Measurements from ENCODE around the gene NKX6-2. TPM values are rescaled to one million over a fixed set of nuclear protein-coding genes. Genes with fewer than 3 reads are reported as not detected.
A peak's percentile ranks its signal among the peaks of the same experiment; 100 is the strongest.

NKX6-2 gene
- total and polyA plus RNA-seq, 2 experiments from 2014 or later, result 2.6 TPM; not detected in 1

DNA sequence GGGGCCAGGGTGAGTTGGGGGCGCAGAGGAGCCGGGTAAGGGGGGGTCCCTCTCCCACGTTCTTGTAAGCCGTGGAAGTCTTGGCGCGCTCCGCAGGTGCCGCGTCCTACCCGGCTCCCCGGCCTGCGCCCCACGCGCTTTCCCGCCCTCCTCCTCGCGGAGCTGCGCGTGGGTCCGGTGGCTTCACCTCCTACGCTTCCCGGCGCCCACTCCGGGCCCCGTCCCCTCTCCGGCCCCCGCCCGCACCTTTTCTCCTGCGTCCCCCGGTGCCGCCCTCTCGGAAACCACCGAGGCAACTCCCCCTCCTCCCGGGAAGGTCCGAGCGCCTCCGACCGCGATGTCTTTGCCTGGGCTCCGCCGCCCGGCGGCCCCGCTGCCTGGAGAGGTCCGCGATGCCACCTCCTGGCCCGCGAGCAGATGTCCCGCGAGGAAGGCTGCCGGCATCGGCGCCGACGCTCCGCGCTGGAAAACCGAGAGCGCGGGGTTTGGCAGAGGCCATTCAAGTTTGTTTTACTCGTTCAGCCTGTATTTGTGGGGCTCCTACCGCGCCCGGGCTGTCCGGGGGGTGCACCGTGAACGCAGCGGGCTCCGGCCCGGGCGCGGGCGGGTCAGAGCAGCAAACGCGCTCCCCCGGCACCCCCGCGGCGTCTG lies 2.4 kb upstream of the NKX6-2 start:
- H3K27me3 ChIP-seq (replicated peaks; ENCODE audit: insufficient read depth), result peaks cover 40% of the 10 kb centered on the region
- H3K36me3 ChIP-seq (ENCODE audit: low read depth), result no peaks in the 10 kb centered on the region
- no peak overlapping the region for H3K4me2 ChIP-seq (ENCODE audit: unreplicated experiment)
- H3K4me1 ChIP-seq (ENCODE audit: insufficient read depth), result no peaks in the 10 kb centered on the region
- no peaks in the 10 kb centered on the region for H3F3A ChIP-seq (ENCODE audit: insufficient read depth)
- no peaks in the 10 kb centered on the region for H3K9me2 ChIP-seq (ENCODE audit: insufficient read depth)
- in situ Hi-C loops (cut with MboI), result no loop called here
- H3K79me2 ChIP-seq (ENCODE audit: insufficient read depth), result no peaks in the 10 kb centered on the region
- no peaks in the 10 kb centered on the region for H3K9me3 ChIP-seq (ENCODE audit: low read depth)
- no peak overlapping the region for H3K27ac ChIP-seq
- DNase-seq, result peak; percentile 41
- TF ChIP-seq EZH2 (IDR thresholded peaks at IDR 0.05; ENCODE audit: insufficient read depth, poor library complexity, severe bottlenecking), result no peak
- TF ChIP-seq EZH2phosphoT487 (IDR thresholded peaks at IDR 0.05; ENCODE audit: insufficient read depth, low read depth), result 0 out of 2 replicates have a peak, but pooled peaks have one; percentile 12
- WGBS, 2 experiments (ENCODE audit: low coverage in 1 of 2, low lambda C conversion rate in 2 of 2, missing lambda C conversion rate in 2 of 2), result 2% methylated on average over 49 to 73 of the region's 79 CpGs
- no peak overlapping the region for H3K4me3 ChIP-seq
- no peak overlapping the region for H2AFZ ChIP-seq
- no peak overlapping the region for H3K9ac ChIP-seq
- no peaks in the 10 kb centered on the region for H4K20me1 ChIP-seq (ENCODE audit: insufficient read depth)

DNA sequence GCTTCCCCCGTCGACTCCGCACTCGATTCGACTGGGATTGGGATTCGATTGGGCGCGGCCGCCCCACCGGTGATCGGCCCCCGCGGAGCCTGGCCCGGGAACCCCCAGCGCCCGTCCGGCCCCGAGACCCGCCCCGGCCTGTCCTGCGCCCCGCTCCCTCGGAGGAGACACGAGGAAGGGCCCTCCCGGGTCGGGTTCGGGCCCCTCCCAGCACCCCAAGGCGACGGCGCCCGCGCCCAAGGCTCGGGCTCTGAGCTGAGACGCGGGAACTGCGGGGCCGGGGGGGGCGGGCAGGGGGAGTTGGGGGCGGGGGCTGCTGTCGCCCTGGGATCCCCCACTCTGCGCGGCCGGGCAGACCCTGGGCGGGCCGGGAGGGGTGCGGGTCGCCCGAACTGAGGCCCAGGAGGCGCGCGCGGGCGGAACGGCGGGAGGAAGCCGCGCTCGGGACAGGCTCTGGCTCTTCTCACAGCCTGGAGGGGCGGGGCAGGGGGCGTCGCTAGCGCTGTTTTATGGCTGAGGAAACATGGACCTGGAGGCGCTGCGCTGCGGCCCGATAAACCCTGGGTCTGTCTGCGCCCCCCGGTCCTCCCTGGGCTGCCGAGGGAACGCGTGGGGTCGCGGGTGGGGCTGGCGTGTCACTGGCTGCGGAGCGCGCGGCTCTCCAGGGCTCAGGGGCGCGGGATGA lies 1.7 kb upstream of the NKX6-2 start:
- H3K4me2 ChIP-seq (ENCODE audit: unreplicated experiment), result no peak overlapping the region
- H3K4me3 ChIP-seq, result no peak overlapping the region
- no peaks in the 10 kb centered on the region for H3K36me3 ChIP-seq (ENCODE audit: low read depth)
- H3K9me2 ChIP-seq (ENCODE audit: insufficient read depth), result no peaks in the 10 kb centered on the region
- no peaks in the 10 kb centered on the region for H3K79me2 ChIP-seq (ENCODE audit: insufficient read depth)
- no peaks in the 10 kb centered on the region for H4K20me1 ChIP-seq (ENCODE audit: insufficient read depth)
- 3 to 8% methylated on average over 29 to 75 of the region's 80 CpGs for WGBS, 2 experiments (ENCODE audit: low coverage in 1 of 2, low lambda C conversion rate in 2 of 2, missing lambda C conversion rate in 2 of 2)
- no peak overlapping the region for H2AFZ ChIP-seq
- TF ChIP-seq EZH2 (IDR thresholded peaks at IDR 0.05; ENCODE audit: insufficient read depth, poor library complexity, severe bottlenecking) (no peak), EZH2phosphoT487 (IDR thresholded peaks at IDR 0.05; ENCODE audit: insufficient read depth, low read depth) (no peak)
- in situ Hi-C loops (cut with MboI), result no loop called here
- H3K27me3 ChIP-seq (replicated peaks; ENCODE audit: insufficient read depth), result peaks cover 40% of the 10 kb centered on the region
- no peak for DNase-seq
- H3K9ac ChIP-seq, result no peak overlapping the region
- no peaks in the 10 kb centered on the region for H3K9me3 ChIP-seq (ENCODE audit: low read depth)
- H3K27ac ChIP-seq, result no peak overlapping the region
- H3F3A ChIP-seq (ENCODE audit: insufficient read depth), result no peaks in the 10 kb centered on the region
- H3K4me1 ChIP-seq (ENCODE audit: insufficient read depth), result no peaks in the 10 kb centered on the region

DNA sequence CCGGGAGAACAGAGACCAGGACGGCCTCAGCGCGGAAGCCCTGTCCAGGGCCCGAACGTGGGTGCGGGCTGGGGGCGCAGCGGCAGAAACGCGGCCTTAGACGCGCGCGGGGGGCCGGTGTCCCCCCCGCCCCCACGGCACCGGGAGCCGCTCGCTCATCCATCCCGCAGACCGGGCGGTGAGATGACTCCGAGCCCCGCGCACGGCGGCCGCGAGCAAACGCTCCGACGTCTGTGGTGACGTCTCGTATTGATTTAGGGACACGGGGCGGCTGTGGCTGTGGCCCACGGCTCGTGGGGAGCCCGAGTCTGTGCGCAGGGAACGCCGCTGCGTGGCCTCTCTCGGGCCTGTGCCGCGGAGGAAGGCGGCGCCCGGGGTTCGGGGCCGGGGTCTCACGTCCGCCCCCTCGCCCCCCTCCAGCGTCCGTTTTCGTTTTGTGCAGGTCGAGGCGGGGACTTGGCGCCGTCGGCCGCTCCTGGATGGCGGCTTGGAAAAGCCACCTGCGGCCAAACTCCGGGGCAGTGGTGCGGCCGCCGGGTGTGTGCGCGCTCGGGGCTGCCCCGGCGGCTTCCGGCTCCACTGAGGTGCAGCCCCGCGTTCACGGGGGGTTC lies 1.0 kb upstream of the NKX6-2 start:
- Histone ChIP-seq H3K79me2 (ENCODE audit: insufficient read depth) (no peaks in the 10 kb centered on the region), H3K4me2 (ENCODE audit: unreplicated experiment) (no peak overlapping the region), H3K27ac (no peak overlapping the region), H3F3A (ENCODE audit: insufficient read depth) (no peaks in the 10 kb centered on the region), H4K20me1 (ENCODE audit: insufficient read depth) (no peaks in the 10 kb centered on the region), H3K27me3 (replicated peaks; ENCODE audit: insufficient read depth) (peaks cover 40% of the 10 kb centered on the region), H3K36me3 (ENCODE audit: low read depth) (no peaks in the 10 kb centered on the region), H3K9ac (no peak overlapping the region), H2AFZ (no peak overlapping the region), H3K4me3 (no peak overlapping the region), H3K9me3 (ENCODE audit: low read depth) (no peaks in the 10 kb centered on the region), H3K4me1 (ENCODE audit: insufficient read depth) (no peaks in the 10 kb centered on the region), H3K9me2 (ENCODE audit: insufficient read depth) (no peaks in the 10 kb centered on the region)
- in situ Hi-C loops (cut with MboI), result no loop called here
- peak; percentile 19 for TF ChIP-seq EZH2 (IDR thresholded peaks at IDR 0.05; ENCODE audit: insufficient read depth, poor library complexity, severe bottlenecking)
- TF ChIP-seq EZH2phosphoT487 (IDR thresholded peaks at IDR 0.05; ENCODE audit: insufficient read depth, low read depth), result 0 out of 2 replicates have a peak, but pooled peaks have one; percentile 49
- 3 to 4% methylated on average over 56 to 64 of the region's 80 CpGs for WGBS, 2 experiments (ENCODE audit: low coverage in 1 of 2, low lambda C conversion rate in 2 of 2, missing lambda C conversion rate in 2 of 2)
- DNase-seq, result no peak

GRCh38 chr10:132786476-132786883 lies 533 bp upstream of the NKX6-2 start:
- Histone ChIP-seq H2AFZ (no peak overlapping the region), H3K9me2 (ENCODE audit: insufficient read depth) (no peaks in the 10 kb centered on the region), H3K36me3 (ENCODE audit: low read depth) (no peaks in the 10 kb centered on the region), H3K79me2 (ENCODE audit: insufficient read depth) (no peaks in the 10 kb centered on the region), H3K4me3 (no peak overlapping the region), H3K4me1 (ENCODE audit: insufficient read depth) (no peaks in the 10 kb centered on the region), H3K4me2 (ENCODE audit: unreplicated experiment) (no peak overlapping the region), H3K27me3 (replicated peaks; ENCODE audit: insufficient read depth) (peaks cover 40% of the 10 kb centered on the region), H3K9me3 (ENCODE audit: low read depth) (no peaks in the 10 kb centered on the region), H3K27ac (no peak overlapping the region), H3F3A (ENCODE audit: insufficient read depth) (no peaks in the 10 kb centered on the region), H4K20me1 (ENCODE audit: insufficient read depth) (no peaks in the 10 kb centered on the region), H3K9ac (no peak overlapping the region)
- no peak for DNase-seq
- WGBS, 2 experiments (ENCODE audit: low coverage in 1 of 2, low lambda C conversion rate in 2 of 2, missing lambda C conversion rate in 2 of 2), result 2 to 4% methylated on average over 32 to 34 of the region's 58 CpGs
- TF ChIP-seq EZH2phosphoT487 (IDR thresholded peaks at IDR 0.05; ENCODE audit: insufficient read depth, low read depth) (peak; percentile 82; the same call in 1 of the 2 replicates), EZH2 (IDR thresholded peaks at IDR 0.05; ENCODE audit: insufficient read depth, poor library complexity, severe bottlenecking) (peak; percentile 65)
- in situ Hi-C loops (cut with MboI), result no loop called here

Measured in GM23248 (cell line).